GM23248 (cell line): Measurements from ENCODE around the gene PATE4.

Experiments used
- EZH2 ChIP-seq: fragments of 200-600 bp; sonication (generic); IDR thresholded peaks from 2 replicates; pipeline ENCODE4 v1.6.1; 2018; ENCODE audit warnings: antibody characterized with exemption, mild to moderate bottlenecking; ENCODE audit not compliant: insufficient read depth, poor library complexity, severe bottlenecking
- EZH2phosphoT487 ChIP-seq: fragments of 200-600 bp; sonication (generic); IDR thresholded peaks from 2 replicates; pipeline ENCODE4 v1.6.1; 2018; ENCODE audit warnings: antibody characterized with exemption, moderate library complexity, mild to moderate bottlenecking, low read depth; ENCODE audit not compliant: insufficient read depth

GRCh38 chr11:125833016-125833415, at the start of gene PATE4:
- no peak for TF ChIP-seq EZH2
- no peak for TF ChIP-seq EZH2phosphoT487
